KMS-11 (cell line): Measurements from ENCODE around the gene SLC66A2.

Source experiments
- H2AFZ ChIP-seq: fragments of 200-600 bp; sonication (generic); 2 replicates; pipeline ENCODE4 v1.6.1; 2016; ENCODE audit warnings: antibody characterized with exemption, mixed run types, low read depth
- H3K27ac ChIP-seq: fragments of 200-600 bp; sonication (generic); 2 replicates; pipeline ENCODE4 v1.6.1; 2016; ENCODE audit warnings: mild to moderate bottlenecking, mixed run types
- H3K27me3 ChIP-seq: fragments of 200-600 bp; sonication (generic); 2 replicates; pipeline ENCODE4 v1.6.1; 2017; ENCODE audit warnings: mild to moderate bottlenecking, low read depth, mixed run types, moderate library complexity; ENCODE audit not compliant: insufficient read depth
- H3K36me3 ChIP-seq: fragments of 200-600 bp; sonication (generic); 2 replicates; pipeline ENCODE4 v1.6.1; 2017; ENCODE audit warnings: mild to moderate bottlenecking, mixed run types; ENCODE audit not compliant: insufficient read depth
- H3K4me1 ChIP-seq: fragments of 200-600 bp; sonication (generic); 2 replicates; pipeline ENCODE4 v1.6.1; 2016; ENCODE audit warnings: mild to moderate bottlenecking, low read depth, mixed run types; ENCODE audit not compliant: poor library complexity, severe bottlenecking
- H3K4me2 ChIP-seq: fragments of 200-600 bp; sonication (generic); 2 replicates; pipeline ENCODE4 v1.7.0; 2016; ENCODE audit warnings: mild to moderate bottlenecking, mixed run types
- H3K4me3 ChIP-seq: fragments of 200-600 bp; sonication (generic); IDR thresholded peaks from 2 replicates; pipeline ENCODE4 v1.6.1; 2017; ENCODE audit warnings: low read depth, low read length, mixed read lengths; ENCODE audit not compliant: insufficient read depth
- H3K79me2 ChIP-seq: fragments of 200-600 bp; sonication (generic); 2 replicates; pipeline ENCODE4 v1.6.1; 2016; ENCODE audit warnings: low read depth, mixed run types; ENCODE audit not compliant: insufficient read depth
- H3K9ac ChIP-seq: fragments of 200-600 bp; sonication (generic); 2 replicates; pipeline ENCODE4 v1.6.1; 2016; ENCODE audit warnings: mild to moderate bottlenecking, mixed run types
- H4K20me1 ChIP-seq: fragments of 200-600 bp; sonication (generic); 2 replicates; pipeline ENCODE4 v1.6.1; 2016; ENCODE audit warnings: mild to moderate bottlenecking, mixed run types; ENCODE audit not compliant: insufficient read depth
- CTCF ChIP-seq: fragments of 200-600 bp; sonication (generic); conservative IDR thresholded peaks from 2 replicates; pipeline ENCODE4 v1.6.1; 2017; ENCODE audit warnings: low read depth, mild to moderate bottlenecking, antibody characterized with exemption, low read length, moderate library complexity, mixed read lengths

SLC66A2 gene

DNA sequence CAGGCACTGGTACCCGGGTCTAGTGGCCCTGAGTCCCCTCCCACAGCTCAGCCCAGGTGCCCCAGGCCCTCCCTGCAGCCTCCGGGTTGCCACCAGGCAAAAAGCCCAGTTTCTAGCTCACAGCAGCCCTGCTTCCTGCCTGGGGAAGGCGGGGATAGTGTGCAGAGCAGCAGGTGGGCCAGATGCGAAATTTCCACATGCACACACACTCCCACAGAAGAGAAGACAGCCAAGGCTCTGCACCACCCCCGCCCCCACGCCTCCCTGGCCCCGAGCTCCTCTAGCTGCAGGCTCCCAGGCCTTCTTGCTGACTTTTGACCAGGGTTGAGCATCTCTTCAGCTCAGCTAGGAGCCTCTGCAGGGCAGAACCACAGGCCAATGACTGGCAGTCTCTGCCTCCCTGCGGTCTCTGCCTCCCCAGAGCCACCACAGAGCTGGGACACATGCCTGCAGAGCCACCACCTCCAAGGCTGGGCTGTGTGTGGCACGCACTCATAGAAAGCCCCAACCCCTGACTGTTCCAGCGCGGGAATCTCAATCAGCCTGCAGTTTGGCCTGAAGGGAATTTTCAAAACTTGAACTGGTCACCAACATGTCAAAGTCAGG lies 7.2 kb downstream of the SLC66A2 start:
- Histone ChIP-seq H3K27me3 (no peaks in the 10 kb centered on the region), H3K9ac (no peak overlapping the region), H3K27ac (no peak overlapping the region), H3K4me1 (no peaks in the 10 kb centered on the region), H3K79me2 (no peaks in the 10 kb centered on the region; the same call in 1 of the 2 replicates), H4K20me1 (no peaks in the 10 kb centered on the region), H3K4me2 (no peak overlapping the region), H3K36me3 (peaks cover 16% of the 10 kb centered on the region; the same call in 1 of the 2 replicates), H2AFZ (no peak overlapping the region), H3K4me3 (no peak overlapping the region)
- TF ChIP-seq CTCF = no peak

DNA sequence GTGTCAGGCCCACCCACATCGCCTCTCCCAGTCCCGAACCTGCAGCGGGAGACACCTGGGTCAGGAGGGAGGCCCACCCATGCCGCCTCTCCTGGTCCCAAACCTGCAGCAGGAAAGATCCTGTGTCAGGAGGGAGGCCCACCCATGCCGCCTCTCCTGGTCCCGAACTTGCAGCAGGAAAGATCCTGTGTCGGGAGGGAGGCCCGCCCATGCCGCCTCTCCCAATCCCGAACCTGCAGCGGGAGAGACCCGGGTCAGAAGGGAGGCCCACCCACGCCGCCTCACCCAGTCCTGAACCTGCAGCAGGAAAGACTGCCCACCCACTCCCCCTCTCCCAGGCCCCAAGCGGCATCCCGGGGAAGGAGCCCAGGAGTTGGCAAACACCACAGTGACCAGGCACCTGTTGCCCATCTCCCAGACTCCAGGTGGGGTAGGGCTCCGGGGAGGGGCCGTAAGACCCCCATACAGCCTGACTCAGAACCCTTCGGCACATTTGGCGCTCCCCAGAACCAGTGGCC lies 7.8 kb downstream of the SLC66A2 start:
- Histone ChIP-seq H3K9ac (no peak overlapping the region), H3K4me2 (no peak overlapping the region), H3K27me3 (no peaks in the 10 kb centered on the region), H3K36me3 (peaks cover 16% of the 10 kb centered on the region; the same call in 1 of the 2 replicates), H2AFZ (no peak overlapping the region), H3K27ac (no peak overlapping the region), H3K4me1 (no peaks in the 10 kb centered on the region), H3K4me3 (no peak overlapping the region), H4K20me1 (no peaks in the 10 kb centered on the region), H3K79me2 (no peaks in the 10 kb centered on the region; the same call in 1 of the 2 replicates)
- TF ChIP-seq CTCF = no peak

- no peak overlapping the region for H2AFZ ChIP-seq
- H3K9ac ChIP-seq = no peak overlapping the region
- no peak overlapping the region for H3K4me3 ChIP-seq
- no peaks in the 10 kb centered on the region for H3K27me3 ChIP-seq
- H3K4me1 ChIP-seq = no peaks in the 10 kb centered on the region
- peaks cover 16% of the 10 kb centered on the region; the same call in 1 of the 2 replicates for H3K36me3 ChIP-seq
- H3K27ac ChIP-seq = no peak overlapping the region
- peaks cover 3% of the 10 kb centered on the region; the same call in 1 of the 2 replicates for H3K79me2 ChIP-seq
- no peak for TF ChIP-seq CTCF
- H3K4me2 ChIP-seq = no peak overlapping the region
- H4K20me1 ChIP-seq = no peaks in the 10 kb centered on the region
Measured at GRCh38 chr18:79942786-79943607, 8.5 kb downstream of the SLC66A2 start.

- no peak for TF ChIP-seq CTCF
- Histone ChIP-seq H3K36me3 (peaks cover 16% of the 10 kb centered on the region; the same call in 1 of the 2 replicates), H3K9ac (no peak overlapping the region), H3K4me2 (no peak overlapping the region), H3K27me3 (no peaks in the 10 kb centered on the region), H3K27ac (no peak overlapping the region), H4K20me1 (no peaks in the 10 kb centered on the region), H2AFZ (no peak overlapping the region), H3K79me2 (peaks cover 11% of the 10 kb centered on the region; the same call in 1 of the 2 replicates), H3K4me1 (no peaks in the 10 kb centered on the region), H3K4me3 (no peak overlapping the region)
Measured at GRCh38 chr18:79942211-79942610, 9.2 kb downstream of the SLC66A2 start.
